K562 (cell line): ENCODE data around the gene CEMIP2. TPM values are rescaled to one million over a fixed set of nuclear protein-coding genes. Genes with fewer than 3 reads are reported as not detected.

ENCODE experiments used
- ATAC-seq: fragments of 200-7000 bp; cut with Tn5 transposase; 3 replicates; pipeline ENCODE4 v1.9.1; 2020; ENCODE audit warnings: moderate library complexity
- BruUV-seq: library from RNA; stranded (reverse); fragments of 400-500 nt; replicated peaks from 2 replicates; lab custom pipeline; 2021; lab: Mats Ljungman, UMichigan
- CTCF ChIA-PET: fragments of 300-600 bp; formaldehyde crosslinking; extraction: SDS; loops from one replicate; lab custom pipeline; 2021; ENCODE audit warnings: low intra/inter-chr PET ratio; lab: Yijun Ruan, JAX
- POLR2A ChIA-PET: fragments of 300-600, 350-650 bp; sonication (Branson Sonifier 250); formaldehyde crosslinking; extraction: SDS; loops from one replicate; lab custom pipeline; 2021; ENCODE audit warnings: antibody characterized with exemption, inconsistent platforms; lab: Yijun Ruan, JAX
- DNase-seq, 4 experiments: peaks; one replicate each; pipeline versions ENCODE4 v3.0.0 to v3.0.0-alpha.2; 2011 to 2018; ENCODE audit warnings: low spot score in 3 of 4, mixed read lengths in 3 of 4; ENCODE audit errors: extremely low read depth in 1 of 4
- FAIRE-seq: peaks from 2 replicates; lab custom pipeline; 2011; peaks lifted over from hg19 to GRCh38; lab: Jason Lieb, UNC
- H2AFZ ChIP-seq: 2 replicates; pipeline ENCODE4 v1.6.0; 2011; ENCODE audit warnings: low read depth, low read length, control low read depth, inconsistent platforms
- H3K27ac ChIP-seq: fragments of 200-600 bp; 3 replicates; pipeline ENCODE4 v1.8.0; 2011; ENCODE audit warnings: low read depth, mild to moderate bottlenecking, control low read depth, inconsistent platforms, low read length, moderate library complexity, mixed read lengths; ENCODE audit errors: extremely low read depth
- H3K27me3 ChIP-seq, 2 experiments: fragments of 300-600 bp in 1 of 2; 2 replicates in 1 of 2; 3 replicates in 1 of 2; pipeline versions ENCODE4 v1.6.0 to v1.8.0; 2011; ENCODE audit warnings: inconsistent platforms in 2 of 2, low read length in 2 of 2, mild to moderate bottlenecking in 1 of 2, mixed read lengths in 1 of 2, moderate library complexity in 1 of 2; ENCODE audit not compliant: control insufficient read depth in 2 of 2, insufficient read depth in 2 of 2
- H3K36me3 ChIP-seq: fragments of 300-600 bp; 3 replicates; pipeline ENCODE4 v1.8.0; 2011; ENCODE audit warnings: mild to moderate bottlenecking, low read length, inconsistent platforms; ENCODE audit not compliant: control insufficient read depth, insufficient read depth
- H3K4me1 ChIP-seq, 2 experiments: fragments of 200-600 bp in 1 of 2; replicated peaks in 1 of 2; 2 replicates in 1 of 2; 3 replicates in 1 of 2; pipeline versions ENCODE4 v1.5.1 to v1.8.0; 2011; ENCODE audit warnings: inconsistent platforms in 2 of 2, low read length in 2 of 2, mild to moderate bottlenecking in 1 of 2, mixed read lengths in 1 of 2, moderate library complexity in 1 of 2; ENCODE audit not compliant: control insufficient read depth in 2 of 2, insufficient read depth in 2 of 2
- H3K4me2 ChIP-seq: 2 replicates; pipeline ENCODE4 v1.6.1; 2011; ENCODE audit warnings: low read length, control low read depth, inconsistent platforms, mixed read lengths; ENCODE audit not compliant: insufficient read depth
- H3K4me3 ChIP-seq: fragments of 200-600 bp; sonication (generic), shearing (Covaris generic); 2 replicates; pipeline ENCODE4 v1.5.1; 2016; ENCODE audit warnings: control low read depth, inconsistent platforms
- H3K79me2 ChIP-seq: fragments of 200-600 bp; 3 replicates; pipeline ENCODE4 v1.8.0; 2011; ENCODE audit warnings: low read length, inconsistent platforms; ENCODE audit not compliant: control insufficient read depth, insufficient read depth
- H3K9ac ChIP-seq, 2 experiments: 2 replicates each; pipeline versions ENCODE4 v1.6.0 to v1.6.1; 2011; ENCODE audit warnings: low read depth in 2 of 2, low read length in 2 of 2, control low read depth in 1 of 2, inconsistent platforms in 1 of 2, mild to moderate bottlenecking in 1 of 2, mixed read lengths in 1 of 2; ENCODE audit not compliant: insufficient read depth in 1 of 2
- H3K9me1 ChIP-seq: one replicate; pipeline ENCODE4 v1.6.0; 2011; ENCODE audit warnings: inconsistent platforms, mild to moderate bottlenecking, low read length, moderate library complexity; ENCODE audit not compliant: control insufficient read depth, insufficient read depth
- H3K9me3 ChIP-seq: replicated peaks from 2 replicates; pipeline ENCODE4 v1.5.1; 2011; ENCODE audit warnings: low read depth, low read length, inconsistent platforms; ENCODE audit not compliant: control insufficient read depth, insufficient read depth
- H4K20me1 ChIP-seq: replicated peaks from 2 replicates; pipeline ENCODE4 v1.6.1; 2011; ENCODE audit warnings: low read length, inconsistent platforms, mixed read lengths; ENCODE audit not compliant: control insufficient read depth, insufficient read depth
- CC2D1A ChIP-seq: fragments of 450-650 bp; IDR thresholded peaks from 2 replicates; pipeline ENCODE4 v1.6.1; 2017; ENCODE audit warnings: mild to moderate bottlenecking
- CCNT2 ChIP-seq: IDR thresholded peaks from 2 replicates; pipeline ENCODE4 v1.6.1; 2011; ENCODE audit warnings: borderline replicate concordance, low read depth, mild to moderate bottlenecking, moderate library complexity, mixed read lengths, low read length; ENCODE audit not compliant: insufficient read length; ENCODE audit errors: extremely low read depth
- CHD2 ChIP-seq: IDR thresholded peaks from 2 replicates; pipeline ENCODE4 v1.6.1; 2011; ENCODE audit warnings: low read depth, low read length
- HMGN3 ChIP-seq: IDR thresholded peaks from 2 replicates; pipeline ENCODE4 v1.6.1; 2011; ENCODE audit warnings: borderline replicate concordance, low read depth, mild to moderate bottlenecking, mixed read lengths, low read length; ENCODE audit not compliant: insufficient read length; ENCODE audit errors: extremely low read depth
- IFI16 ChIP-seq: fragments of 250-450 bp; sonication (Bioruptor Pico); IDR thresholded peaks from 2 replicates; pipeline ENCODE4 v2.1.2; 2022; ENCODE audit warnings: mild to moderate bottlenecking, inconsistent platforms
- KAT8 ChIP-seq: fragments of 450-650 bp; IDR thresholded peaks from 2 replicates; pipeline ENCODE4 v1.6.1; 2016; ENCODE audit warnings: low read depth, mild to moderate bottlenecking
- MAFK ChIP-seq: IDR thresholded peaks from 2 replicates; pipeline ENCODE4 v1.6.1; 2011; ENCODE audit warnings: low read length, improper control_type of control experiment
- OTX1 ChIP-seq: fragments of 450-650 bp; formaldehyde crosslinking; IDR thresholded peaks from 2 replicates; pipeline ENCODE4 v1.4.0; 2022; ENCODE audit warnings: mild to moderate bottlenecking
- PHF21A ChIP-seq: fragments of 450-650 bp; IDR thresholded peaks from 2 replicates; pipeline ENCODE4 v1.6.1; 2017; ENCODE audit warnings: low read depth, borderline replicate concordance
- POLR3A ChIP-seq: IDR thresholded peaks from 2 replicates; pipeline ENCODE4 v1.6.1; 2011; ENCODE audit warnings: borderline replicate concordance, mild to moderate bottlenecking, moderate library complexity; ENCODE audit not compliant: insufficient read length, insufficient read depth; ENCODE audit errors: extremely low read depth
- RBM15 ChIP-seq: fragments of 200-400 bp; formaldehyde crosslinking; IDR thresholded peaks from 2 replicates; pipeline ENCODE4 v1.6.1; 2018; ENCODE audit warnings: mild to moderate bottlenecking, low read length, moderate library complexity; ENCODE audit not compliant: insufficient read depth
- RHOXF2B ChIP-seq: fragments of 250-450 bp; sonication (Bioruptor Pico); conservative IDR thresholded peaks from 2 replicates; pipeline ENCODE4 v1.5.1; 2021
- TARDBP ChIP-seq: fragments of 450-650 bp; IDR thresholded peaks from 2 replicates; pipeline ENCODE4 v1.6.1; 2016
- ZBED1 ChIP-seq: IDR thresholded peaks from 2 replicates; pipeline ENCODE4 v1.6.1; 2014
- ZNF316 ChIP-seq: fragments of 450-650 bp; IDR thresholded peaks from 2 replicates; pipeline ENCODE4 v1.6.1; 2016
- ZNF507 ChIP-seq: conservative IDR thresholded peaks from 2 replicates; pipeline ENCODE4 v1.6.1; 2017; ENCODE audit warnings: missing genetic modification characterization, missing compliant biosample characterization
- WGBS: fragments of 100-300 bp; shearing (Covaris generic); methylation state at CpG from one replicate; pipeline ENCODE4 v1.1.6; 2016; ENCODE audit warnings: low coverage, mixed read lengths; ENCODE audit not compliant: insufficient coverage; ENCODE audit errors: missing lambda C conversion rate; 5-methylcytosine and 5-hydroxymethylcytosine counted together
- in situ Hi-C: fragments of 300-500 bp; cut with MboI; formaldehyde crosslinking; loops from 4 replicates; pipeline ENCODE4 v1.15.0; 2018; ENCODE audit warnings: inconsistent platforms, mixed read lengths
- intact Hi-C: fragments of 100-400 bp; cut with micrococcal nuclease; formaldehyde crosslinking; loops from 2 replicates; pipeline ENCODE4 v1.14.2; 2022
- polyA plus RNA-seq, 8 experiments: library from polyadenylated mRNA; depleted of rRNA in 4 of 8; stranded (reverse) in 5 of 8; unstranded in 3 of 8; fragments of >200 nt; fragmentation: Nextera tagmentation in 2 of 8; fragmentation: Illumina TruSeq in 1 of 8; extraction: Ambion mirVana in 2 of 8; extraction: Trizol in 1 of 8; gene quantifications; 2 replicates each; pipeline versions ENCODE4 v1.2.1 to v1.2.3, GENCODE V29; 2011 to 2014; ENCODE audit warnings: inconsistent platforms in 1 of 8, missing spikeins in 1 of 8
- total RNA-seq, 7 experiments: library from RNA; depleted of rRNA in 6 of 7; stranded (reverse); fragments of >200 nt in 6 of 7; fragmentation: Illumina TruSeq in 2 of 7; extraction: Trizol in 2 of 7; gene quantifications; 2 replicates each; pipeline versions ENCODE4 v1.2.1 to v1.2.3, GENCODE V29; 2011 to 2021; ENCODE audit warnings: low replicate concordance in 1 of 7
- TF ChIP-seq, protein P1 (sequence below): sonication (generic); formaldehyde crosslinking; IDR thresholded peaks from 2 replicates; pipeline ENCODE4 v1.8.0; 2022; ENCODE audit warnings: mild to moderate bottlenecking, missing genetic modification reagents
- TF ChIP-seq, protein P2 (sequence below), 2 experiments: fragments of 450-650 bp in 1 of 2; sonication (generic) in 1 of 2; formaldehyde crosslinking in 1 of 2; IDR thresholded peaks in 1 of 2; conservative IDR thresholded peaks in 1 of 2; 2 replicates each; pipeline versions ENCODE4 v1.6.1 to v1.8.1; 2016 to 2023; ENCODE audit warnings: mild to moderate bottlenecking in 2 of 2, moderate library complexity in 2 of 2, inconsistent platforms in 1 of 2, missing genetic modification reagents in 1 of 2

The CEMIP2 gene
- total and polyA plus RNA-seq, 9 of the 15 experiments (the other 6 are each of a cell fraction or from before 2014, with no cell fraction given) = 5.4 to 29.9 (median 14.2) TPM

- TF ChIP-seq, protein P1, sequence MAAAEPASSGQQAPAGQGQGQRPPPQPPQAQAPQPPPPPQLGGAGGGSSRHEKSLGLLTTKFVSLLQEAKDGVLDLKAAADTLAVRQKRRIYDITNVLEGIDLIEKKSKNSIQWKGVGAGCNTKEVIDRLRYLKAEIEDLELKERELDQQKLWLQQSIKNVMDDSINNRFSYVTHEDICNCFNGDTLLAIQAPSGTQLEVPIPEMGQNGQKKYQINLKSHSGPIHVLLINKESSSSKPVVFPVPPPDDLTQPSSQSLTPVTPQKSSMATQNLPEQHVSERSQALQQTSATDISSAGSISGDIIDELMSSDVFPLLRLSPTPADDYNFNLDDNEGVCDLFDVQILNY = no peak
- TF ChIP-seq ZNF316 = no peak
- TF ChIP-seq IFI16 (CRISPR knock-in tag) = no peak
- peak; percentile 80 for TF ChIP-seq CC2D1A
- TF ChIP-seq ZNF507 (tag) = no peak
- no peak for TF ChIP-seq CHD2
- peak; percentile 88 for TF ChIP-seq CCNT2
- TF ChIP-seq TARDBP = no peak
- no peak for TF ChIP-seq RHOXF2B (CRISPR knock-in tag)
Measured at GRCh38 chr9:71741926-71742648, 26.2 kb downstream of the CEMIP2 start (continued).

DNA sequence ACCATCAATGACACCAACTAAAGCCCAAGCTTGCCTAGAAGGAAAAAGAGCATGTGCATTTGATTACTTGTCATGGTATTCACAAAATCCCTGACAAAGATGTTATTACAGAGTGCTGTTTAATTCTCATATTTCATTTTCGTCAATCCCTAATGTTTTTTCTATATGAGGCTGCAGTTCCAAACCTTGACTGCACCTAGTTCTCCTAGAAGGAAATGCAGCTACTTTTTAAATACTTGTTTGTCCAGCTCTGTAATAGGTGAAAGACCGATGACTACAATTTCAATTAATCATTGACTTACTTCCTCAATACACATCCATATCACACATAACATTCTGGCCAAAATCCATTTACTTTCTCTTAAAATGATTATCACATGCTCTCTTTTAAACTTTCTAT is 28.1 kb downstream of the CEMIP2 start:
- 93% methylated on average over 2 of the region's 2 CpGs for WGBS
- H3K9me3 ChIP-seq = no peaks in the 10 kb centered on the region
- H3K4me1 ChIP-seq = peaks cover 0 to 18% of the 10 kb centered on the region in 2 experiments
- CTCF ChIA-PET = no interaction called here
- H3K9ac ChIP-seq = no peak overlapping the region
- POLR2A ChIA-PET = no interaction called here
- no peaks in the 10 kb centered on the region for H3K27me3 ChIP-seq
- H3K4me3 ChIP-seq = no peak overlapping the region
- FAIRE-seq = no peak
- in situ Hi-C loops (no loop called here), intact Hi-C loops (no loop called here)
- no peaks in the 10 kb centered on the region for H3K9me1 ChIP-seq
- no peak for ATAC-seq
- H3K27ac ChIP-seq = no peak overlapping the region
- no peaks in the 10 kb centered on the region for H4K20me1 ChIP-seq
- no peaks in the 10 kb centered on the region for H3K79me2 ChIP-seq
- no TSS peak for BruUV-seq
- DNase-seq = no peak
- H3K36me3 ChIP-seq = peaks cover 6% of the 10 kb centered on the region; the same call in 2 of the 3 replicates
- no peak overlapping the region for H3K4me2 ChIP-seq
- no peak overlapping the region for H2AFZ ChIP-seq
- TF ChIP-seq HMGN3 = no peak
- no peak for TF ChIP-seq ZBED1
- TF ChIP-seq KAT8 = no peak
- no peak for TF ChIP-seq RBM15
- no peak for TF ChIP-seq OTX1
- no peak for TF ChIP-seq PHF21A
- no peak for TF ChIP-seq MAFK
- TF ChIP-seq, protein P2, sequence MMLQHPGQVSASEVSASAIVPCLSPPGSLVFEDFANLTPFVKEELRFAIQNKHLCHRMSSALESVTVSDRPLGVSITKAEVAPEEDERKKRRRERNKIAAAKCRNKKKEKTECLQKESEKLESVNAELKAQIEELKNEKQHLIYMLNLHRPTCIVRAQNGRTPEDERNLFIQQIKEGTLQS (IDR thresholded peaks at IDR 0.05) = no peak
- TF ChIP-seq, protein P2 (CRISPR knock-in tag; conservative IDR thresholded peaks at IDR 0.05) = no peak
- no peak for TF ChIP-seq POLR3A
